ENCODE data around the gene PNMA1.

The PNMA1 gene

GRCh38 chr14:73713803-73714655 lies at the start of gene PNMA1:
TSS of gene PNMA1 (minus strand) at chr14:73714384. CDS start at chr14:73713639, 745 bp downstream.
- peak; percentile 89 for DNase-seq

- no peak for DNase-seq
These were observed 49.2 kb upstream of the PNMA1 start for GRCh38 chr14:73763396-73763795.

- peak; percentile 85 for DNase-seq
These were observed 48.2 kb upstream of the PNMA1 start for GRCh38 chr14:73762375-73762822.

GRCh38 chr14:73761618-73762355 lies 47.6 kb upstream of the PNMA1 start:
- peak; percentile 49 for DNase-seq

- DNase-seq = no peak
These were observed 46.7 kb upstream of the PNMA1 start for GRCh38 chr14:73760598-73761586.

GRCh38 chr14:73759714-73760597 lies 45.8 kb upstream of the PNMA1 start:
- DNase-seq = peak; percentile 96

- DNase-seq = peak; percentile 48
These were observed 45.1 kb upstream of the PNMA1 start for GRCh38 chr14:73759183-73759713.

- peak; percentile 77 for DNase-seq
These were observed 44.4 kb upstream of the PNMA1 start for GRCh38 chr14:73758392-73759182.

GRCh38 chr14:73757876-73758391 lies 43.8 kb upstream of the PNMA1 start:
- DNase-seq = no peak

GRCh38 chr14:73757381-73757780 lies 43.2 kb upstream of the PNMA1 start:
- DNase-seq = no peak

GRCh38 chr14:73755434-73756014 lies 41.3 kb upstream of the PNMA1 start:
- peak; percentile 73 for DNase-seq

- peak; percentile 50 for DNase-seq
These were observed 40.8 kb upstream of the PNMA1 start for GRCh38 chr14:73754911-73755360.

- DNase-seq = peak; percentile 64
These were observed 40.0 kb upstream of the PNMA1 start for GRCh38 chr14:73753887-73754795.

GRCh38 chr14:73753124-73753886 lies 39.1 kb upstream of the PNMA1 start:
- peak; percentile 87 for DNase-seq

- no peak for DNase-seq
These were observed 38.3 kb upstream of the PNMA1 start for GRCh38 chr14:73752297-73752992.

- no peak for DNase-seq
These were observed 37.0 kb upstream of the PNMA1 start for GRCh38 chr14:73751157-73751691.

GRCh38 chr14:73750531-73750901 lies 36.3 kb upstream of the PNMA1 start:
- no peak for DNase-seq

All from OCI-M1 (cell line).